Activated CD8-positive, alpha-beta T cell treated with anti-CD3 and anti-CD28 coated beads, Interleukin-2, amount 10 ng/mL, durations not matched to agents 7 days and 5 days (primary cell): Measurements from ENCODE around the gene AXIN1. TPM values are rescaled to one million over a fixed set of nuclear protein-coding genes. Genes with fewer than 3 reads are reported as not detected.

Source experiments
- ATAC-seq: fragments of 150-1000 bp; cut with Tn5 transposase; one replicate; pipeline ENCODE4 v1.10.0; 2021; ENCODE audit warnings: moderate library complexity
- CTCF ChIA-PET: fragments of 350-600 bp; sonication (Branson Sonifier 250); formaldehyde crosslinking; loops from one replicate; lab custom pipeline; 2021; ENCODE audit warnings: antibody characterized with exemption; lab: Charles Lee
- POLR2A ChIA-PET: fragments of 350-600 bp; sonication (Branson Sonifier 250); formaldehyde crosslinking; loops from one replicate; lab custom pipeline; 2021; ENCODE audit warnings: antibody characterized with exemption; lab: Charles Lee
- DNase-seq: peaks from one replicate; pipeline ENCODE4 v3.0.0-alpha.2; 2020
- H3K27ac Mint-ChIP-seq: one replicate; pipeline ENCODE4 v1.8.0; 2021; ENCODE audit warnings: mild to moderate bottlenecking, mixed read lengths
- H3K27me3 Mint-ChIP-seq: one replicate; pipeline ENCODE4 v1.8.0; 2021; ENCODE audit warnings: low read depth, mixed read lengths
- H3K36me3 Mint-ChIP-seq: one replicate; pipeline ENCODE4 v1.8.0; 2021; ENCODE audit warnings: low read depth, mixed read lengths
- H3K4me1 Mint-ChIP-seq: one replicate; pipeline ENCODE4 v1.8.0; 2021; ENCODE audit warnings: low read depth, mixed read lengths
- H3K4me3 Mint-ChIP-seq: one replicate; pipeline ENCODE4 v1.8.0; 2021; ENCODE audit warnings: mild to moderate bottlenecking, mixed read lengths
- H3K9me3 Mint-ChIP-seq: one replicate; pipeline ENCODE4 v1.8.0; 2022; ENCODE audit warnings: mixed read lengths; ENCODE audit not compliant: insufficient read depth
- total RNA-seq, 2 experiments: library from RNA; stranded (reverse); gene quantifications; one replicate each; pipeline ENCODE4 v1.2.3, GENCODE V29; 2021

AXIN1 gene
- total RNA-seq, 2 experiments from 2014 or later = 25.1 to 26.1 TPM

DNA sequence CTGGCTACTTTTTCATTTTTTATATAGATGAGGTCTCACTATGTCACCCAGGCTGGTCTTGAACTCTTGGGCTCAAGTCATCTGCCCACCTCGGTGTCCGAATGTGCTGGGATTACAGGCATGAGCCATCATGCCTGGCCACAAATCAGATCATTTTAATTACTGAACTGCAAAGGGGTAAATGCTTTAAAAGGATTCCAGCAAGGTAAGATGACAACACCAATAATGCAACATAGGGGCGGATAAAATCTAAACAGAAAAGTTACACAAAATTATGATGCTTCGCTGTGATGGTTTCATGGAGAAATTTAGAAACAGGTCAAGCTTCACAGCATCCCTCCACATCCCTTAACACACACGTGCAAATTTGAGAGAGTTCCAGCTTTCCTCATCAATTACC lies 32.3 kb downstream of the AXIN1 start:
- DNase-seq (no peak), ATAC-seq (no peak)
- Mint-ChIP-seq H3K4me1 (peaks cover 36% of the 10 kb centered on the region), H3K36me3 (peaks cover 8% of the 10 kb centered on the region), H3K9me3 (no peaks in the 10 kb centered on the region), H3K4me3 (no peak overlapping the region), H3K27me3 (no peaks in the 10 kb centered on the region), H3K27ac (no peak overlapping the region)
- ChIA-PET POLR2A (no interaction called here), CTCF (no interaction called here)

DNA sequence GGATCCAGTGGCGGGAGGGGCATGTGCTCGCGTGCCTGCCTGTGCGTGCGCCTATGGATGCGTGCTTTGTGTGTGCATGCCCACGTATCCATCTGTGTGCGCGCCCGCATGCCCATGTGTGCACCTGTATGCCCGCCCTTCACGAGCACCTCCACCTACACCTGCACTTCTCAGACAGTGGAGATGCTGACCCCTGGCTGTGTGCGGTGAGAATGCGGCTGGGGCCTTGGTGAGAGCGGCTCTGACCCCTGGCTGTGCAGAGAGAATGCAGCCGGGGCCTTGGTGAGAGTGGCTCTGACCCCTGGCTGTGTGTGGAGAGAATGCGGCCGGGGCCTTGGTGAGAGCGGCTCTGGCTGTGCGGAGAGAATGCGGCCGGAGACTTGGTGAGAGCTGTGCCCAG lies 33.9 kb downstream of the AXIN1 start:
- Mint-ChIP-seq H3K27ac (no peak overlapping the region), H3K4me3 (no peak overlapping the region), H3K27me3 (no peaks in the 10 kb centered on the region), H3K4me1 (peaks cover 23% of the 10 kb centered on the region), H3K36me3 (peaks cover 7% of the 10 kb centered on the region), H3K9me3 (no peaks in the 10 kb centered on the region)
- ATAC-seq = no peak
- ChIA-PET CTCF (interaction anchor here (1.5 kb wide), 1 partner anchor 9 kb away, joined by 5 read pairs; no protein-coding TSS in a partner anchor), POLR2A (interaction anchor here (0.7 kb wide), 1 partner anchor 653 kb away, joined by 4 read pairs; no protein-coding TSS in a partner anchor)
- DNase-seq = no peak

DNA sequence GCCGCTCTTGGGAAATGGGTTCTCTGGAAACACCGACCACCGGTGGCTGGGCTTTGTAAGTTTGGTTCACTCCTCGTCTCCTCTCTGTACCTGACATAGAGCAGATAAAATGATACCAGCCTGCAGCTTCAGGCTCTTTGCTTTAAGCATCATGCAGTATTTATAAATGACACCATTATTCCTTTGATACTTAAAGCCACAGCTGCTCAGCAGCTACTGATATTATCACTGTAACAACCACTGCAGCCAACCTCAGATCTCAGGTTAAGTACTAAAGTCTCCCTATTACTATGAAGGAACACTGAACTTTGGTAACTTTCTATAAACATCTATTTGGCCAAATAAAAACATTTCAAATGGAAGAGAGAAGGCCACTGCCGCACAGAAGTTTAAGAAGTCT lies 34.9 kb downstream of the AXIN1 start:
- ChIA-PET CTCF (no interaction called here), POLR2A (no interaction called here)
- no peaks in the 10 kb centered on the region for H3K27me3 Mint-ChIP-seq
- H3K36me3 Mint-ChIP-seq = peaks cover 7% of the 10 kb centered on the region
- DNase-seq (no peak), ATAC-seq (no peak)
- no peaks in the 10 kb centered on the region for H3K9me3 Mint-ChIP-seq
- peaks cover 21% of the 10 kb centered on the region for H3K4me1 Mint-ChIP-seq
- no peak overlapping the region for H3K4me3 Mint-ChIP-seq
- no peak overlapping the region for H3K27ac Mint-ChIP-seq

DNA sequence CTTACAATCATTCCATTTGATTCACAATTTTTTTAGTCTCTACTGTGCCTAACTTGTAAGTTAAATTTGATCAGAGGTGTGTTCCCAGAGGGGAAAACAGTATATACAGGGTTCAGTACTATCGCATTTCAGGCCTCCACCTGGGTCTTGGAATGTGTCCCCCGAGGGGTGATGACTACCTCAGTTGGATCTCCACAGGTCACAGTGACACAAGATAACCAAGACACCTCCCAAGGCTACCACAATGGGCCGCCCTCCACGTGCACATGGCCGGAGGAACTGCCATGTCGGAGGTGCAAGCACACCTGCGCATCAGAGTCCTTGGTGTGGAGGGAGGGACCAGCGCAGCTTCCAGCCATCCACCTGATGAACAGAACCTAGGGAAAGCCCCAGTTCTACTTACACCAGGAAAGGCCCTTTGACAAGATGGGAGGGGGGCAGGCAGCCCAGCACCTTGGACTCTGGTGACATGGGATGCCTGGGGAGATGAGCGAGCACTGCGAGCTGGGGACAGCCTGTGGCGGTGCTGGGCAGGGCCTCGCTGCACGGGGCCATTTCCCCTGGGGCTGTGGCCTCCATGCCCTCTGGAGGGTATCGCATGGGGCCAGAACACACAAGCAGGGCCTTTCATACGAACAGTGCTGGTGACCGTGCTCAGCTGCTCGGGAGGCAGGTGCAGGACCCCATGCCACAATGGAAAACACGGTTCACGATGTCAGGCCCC lies 35.6 kb downstream of the AXIN1 start:
- Mint-ChIP-seq H3K36me3 (peaks cover 7% of the 10 kb centered on the region), H3K4me3 (no peak overlapping the region), H3K9me3 (no peaks in the 10 kb centered on the region), H3K27me3 (no peaks in the 10 kb centered on the region), H3K27ac (no peak overlapping the region), H3K4me1 (peaks cover 21% of the 10 kb centered on the region)
- CTCF ChIA-PET = no interaction called here
- POLR2A ChIA-PET = no interaction called here
- DNase-seq (no peak), ATAC-seq (no peak)

DNA sequence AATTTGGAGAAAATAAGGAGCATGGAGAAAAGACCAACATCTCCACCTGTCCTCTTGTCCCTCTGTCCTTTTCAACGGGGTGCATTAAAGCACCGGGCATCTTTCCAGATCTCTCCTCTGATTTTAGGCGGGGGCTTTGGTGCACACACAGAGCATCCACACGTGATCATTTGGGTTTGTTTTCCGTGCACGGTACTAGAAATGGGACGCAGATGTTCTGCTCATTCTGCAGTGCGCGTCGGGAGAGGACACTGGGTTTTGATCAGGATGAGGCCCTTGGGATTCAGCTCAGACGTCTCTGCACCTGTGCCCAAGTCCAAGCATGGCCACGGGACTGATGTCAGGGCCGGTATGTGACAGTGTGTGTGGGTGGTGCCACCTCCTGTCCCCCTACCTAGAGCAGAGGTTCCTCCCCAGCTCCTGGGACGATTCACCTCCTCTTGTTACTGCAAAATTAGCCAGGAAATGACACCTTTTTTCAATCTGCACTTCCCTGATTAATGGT lies 37.7 kb downstream of the AXIN1 start:
- ATAC-seq = no peak
- DNase-seq = no peak
- Mint-ChIP-seq H3K4me1 (peaks cover 18% of the 10 kb centered on the region), H3K4me3 (no peak overlapping the region), H3K36me3 (peaks cover 6% of the 10 kb centered on the region), H3K27ac (no peak overlapping the region), H3K27me3 (no peaks in the 10 kb centered on the region), H3K9me3 (no peaks in the 10 kb centered on the region)
- CTCF ChIA-PET = no interaction called here
- POLR2A ChIA-PET = no interaction called here

DNA sequence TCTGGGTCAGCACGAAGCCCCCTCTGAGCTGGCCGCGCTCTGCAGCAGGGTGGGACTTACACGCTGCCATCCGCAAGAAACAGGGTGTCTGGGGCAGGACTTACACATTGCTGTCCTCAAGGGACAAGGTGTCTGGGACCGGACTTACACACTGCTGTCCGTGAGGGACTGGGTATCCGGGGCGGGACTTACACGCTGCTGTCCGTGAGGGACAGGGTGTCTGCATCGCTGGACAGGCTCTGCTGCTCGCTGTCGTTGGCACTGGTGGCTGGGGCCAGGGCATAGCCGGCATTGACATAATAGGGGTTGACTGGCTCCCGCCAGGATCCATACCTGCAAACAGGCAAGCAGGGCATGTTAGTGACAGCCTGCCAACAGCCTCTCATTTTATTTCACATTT lies 38.2 kb downstream of the AXIN1 start:
- POLR2A ChIA-PET = no interaction called here
- ATAC-seq = no peak

DNA sequence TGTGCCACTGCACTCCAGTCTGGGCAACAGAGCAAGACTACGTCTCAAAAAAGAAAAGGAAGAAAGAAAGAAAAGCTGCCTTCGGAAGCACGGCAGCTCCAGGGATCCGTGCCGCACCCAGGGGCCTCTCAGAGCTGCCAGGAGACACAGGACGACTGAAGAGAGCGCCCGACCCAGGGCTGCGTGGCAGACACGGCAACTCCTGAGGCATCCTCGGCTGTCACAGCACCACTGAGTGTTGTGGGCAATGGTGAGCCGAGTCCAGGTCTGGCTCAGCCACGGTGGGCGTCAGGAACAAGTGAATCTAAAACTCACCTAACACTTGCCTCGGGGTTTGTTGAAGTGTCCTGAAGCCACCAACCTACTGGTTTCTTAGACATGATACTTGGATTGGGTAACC lies 40.8 kb downstream of the AXIN1 start:
- H3K9me3 Mint-ChIP-seq = no peaks in the 10 kb centered on the region
- ChIA-PET POLR2A (no interaction called here), CTCF (no interaction called here)
- H3K36me3 Mint-ChIP-seq = peaks cover 11% of the 10 kb centered on the region
- no peak for DNase-seq
- ATAC-seq = no peak
- H3K27me3 Mint-ChIP-seq = no peaks in the 10 kb centered on the region
- H3K4me1 Mint-ChIP-seq = peaks cover 19% of the 10 kb centered on the region
- no peak overlapping the region for H3K4me3 Mint-ChIP-seq
- no peak overlapping the region for H3K27ac Mint-ChIP-seq

More for the DNA sequence above, 38.2 kb downstream of the AXIN1 start:
- DNase-seq = no peak
- Mint-ChIP-seq H3K4me1 (peaks cover 19% of the 10 kb centered on the region), H3K36me3 (peaks cover 4% of the 10 kb centered on the region), H3K4me3 (no peak overlapping the region), H3K27me3 (no peaks in the 10 kb centered on the region), H3K9me3 (no peaks in the 10 kb centered on the region), H3K27ac (no peak overlapping the region)
- CTCF ChIA-PET = no interaction called here

DNA sequence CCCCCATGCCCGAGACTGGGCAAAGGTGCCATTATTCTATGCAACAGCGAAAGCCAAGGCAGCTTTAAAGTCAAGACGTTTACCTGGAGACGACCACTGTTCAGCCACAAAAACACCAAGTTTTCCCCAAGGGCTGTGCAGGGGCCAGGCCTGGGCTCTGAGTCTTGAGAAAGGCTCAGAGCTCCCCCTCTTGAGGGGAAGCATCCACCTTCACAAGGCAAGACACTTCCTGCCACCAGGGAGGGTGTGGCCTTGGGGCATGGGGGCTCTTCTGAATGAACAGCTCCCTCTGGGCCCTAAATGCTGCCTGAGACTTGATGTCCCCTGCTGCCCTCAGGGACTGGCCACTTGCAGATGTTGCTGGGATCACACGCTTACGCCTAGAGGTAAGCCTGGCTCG lies 43.0 kb downstream of the AXIN1 start:
- Mint-ChIP-seq H3K4me3 (no peak overlapping the region), H3K36me3 (peaks cover 11% of the 10 kb centered on the region), H3K9me3 (no peaks in the 10 kb centered on the region), H3K27ac (peak overlapping the region; percentile 45), H3K27me3 (no peaks in the 10 kb centered on the region), H3K4me1 (peaks cover 18% of the 10 kb centered on the region)
- CTCF ChIA-PET = interaction anchor here (1.1 to 1.4 kb wide), 6 partner anchors 10 to 203 kb away, joined by 3 to 5 read pairs (median 4); partner anchors contain the start of gene FAM234A
- ATAC-seq = peak; percentile 87
- POLR2A ChIA-PET = interaction anchor here (0.6 to 1.0 kb wide), 3 partner anchors 10 to 113 kb away, joined by 3 to 4 read pairs (median 3); partner anchors contain the start of gene FAM234A
- peak; percentile 59 for DNase-seq

DNA sequence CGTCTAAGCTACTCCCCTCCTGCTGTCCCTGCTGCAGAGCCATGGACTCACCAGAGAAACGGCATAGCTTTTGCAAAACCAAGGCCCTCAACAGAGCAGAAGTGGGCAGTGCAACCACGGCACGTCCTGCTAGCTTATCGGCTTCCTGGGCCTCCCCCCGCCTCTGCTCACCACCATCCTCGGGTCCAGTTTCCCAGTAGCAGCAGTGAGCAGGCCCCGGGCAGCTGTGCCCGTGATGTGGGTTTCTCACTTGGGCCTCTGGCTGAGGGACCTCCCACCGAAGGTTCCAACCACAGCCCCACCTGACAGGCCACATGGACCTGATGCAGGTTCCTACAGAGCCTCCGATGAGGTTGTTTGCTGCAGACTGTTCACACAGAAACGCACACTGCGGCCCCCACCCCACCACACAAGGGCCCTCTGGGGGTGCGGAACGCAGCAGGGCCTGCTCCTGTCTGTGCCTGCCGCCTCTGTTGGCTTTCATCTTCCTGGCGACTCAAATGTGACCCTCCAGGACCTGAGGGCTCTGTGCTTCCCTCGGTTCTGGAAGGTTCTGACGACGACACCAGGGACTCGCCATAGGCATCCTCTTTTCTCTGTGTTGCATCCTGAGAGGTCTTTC lies 44.7 kb downstream of the AXIN1 start:
- CTCF ChIA-PET = no interaction called here
- POLR2A ChIA-PET = no interaction called here
- DNase-seq = no peak
- H3K27ac Mint-ChIP-seq = no peak overlapping the region
- no peaks in the 10 kb centered on the region for H3K27me3 Mint-ChIP-seq
- no peaks in the 10 kb centered on the region for H3K9me3 Mint-ChIP-seq
- H3K4me3 Mint-ChIP-seq = no peak overlapping the region
- peaks cover 18% of the 10 kb centered on the region for H3K4me1 Mint-ChIP-seq
- ATAC-seq = no peak
- H3K36me3 Mint-ChIP-seq = peaks cover 12% of the 10 kb centered on the region

DNA sequence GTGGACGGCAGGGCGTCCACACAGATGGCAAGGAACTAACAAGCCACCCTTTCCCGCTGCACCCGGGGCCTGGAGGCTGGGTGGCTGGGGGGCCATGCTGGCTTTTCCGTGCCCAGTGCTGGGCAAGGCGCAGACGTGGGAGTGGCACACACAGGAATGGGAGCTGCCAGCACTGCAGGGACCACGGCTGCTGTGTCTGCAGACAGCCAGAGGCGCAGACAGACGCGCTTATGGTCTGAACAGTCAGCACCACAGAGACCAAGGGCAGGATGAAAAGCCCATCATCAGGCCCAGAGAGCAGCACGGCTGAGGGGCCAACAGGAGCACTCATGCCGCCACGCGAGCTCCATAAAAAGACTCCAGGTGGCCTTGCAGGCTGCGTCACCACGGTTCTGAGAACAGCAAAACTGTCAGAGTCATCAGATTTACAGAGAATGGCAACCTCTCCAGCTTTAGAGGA lies 45.6 kb downstream of the AXIN1 start:
- POLR2A ChIA-PET = no interaction called here
- no peak for DNase-seq
- peaks cover 12% of the 10 kb centered on the region for H3K36me3 Mint-ChIP-seq
- H3K27ac Mint-ChIP-seq = no peak overlapping the region
- peaks cover 18% of the 10 kb centered on the region for H3K4me1 Mint-ChIP-seq
- H3K4me3 Mint-ChIP-seq = no peak overlapping the region
- no peaks in the 10 kb centered on the region for H3K9me3 Mint-ChIP-seq
- no peaks in the 10 kb centered on the region for H3K27me3 Mint-ChIP-seq
- no peak for ATAC-seq
- CTCF ChIA-PET = no interaction called here

DNA sequence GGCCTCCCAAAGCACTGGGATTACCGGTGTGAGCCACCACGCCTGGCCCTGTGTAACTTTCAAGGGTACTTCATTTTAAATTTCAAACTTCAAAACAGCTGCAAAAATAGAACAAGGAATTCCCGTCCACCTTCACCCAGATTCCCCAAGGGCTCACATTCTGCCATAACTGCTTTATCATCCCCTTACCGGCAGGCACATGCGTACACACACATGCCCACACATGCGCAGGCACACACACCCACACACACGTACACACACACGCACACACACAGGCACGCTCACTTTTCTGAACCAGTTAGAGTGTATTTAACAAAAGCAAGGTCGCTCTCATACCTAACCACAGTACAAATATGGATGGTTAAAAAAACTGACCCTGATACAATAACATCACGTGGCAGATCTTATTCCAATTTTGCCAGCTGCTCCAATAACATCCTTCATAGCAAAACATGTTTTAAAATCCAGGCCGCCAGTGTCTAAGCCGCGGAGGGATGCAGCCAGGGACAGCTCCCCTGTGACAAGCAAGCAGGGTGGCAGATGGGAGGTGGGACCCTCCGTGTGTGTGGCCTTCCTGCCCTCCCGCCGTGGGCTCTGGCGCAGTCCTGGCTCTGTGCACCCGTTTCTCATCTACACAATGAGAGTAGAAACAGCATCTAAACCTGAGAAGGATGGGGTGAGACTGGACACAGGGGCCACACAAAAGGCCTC lies 46.5 kb downstream of the AXIN1 start:
- peaks cover 12% of the 10 kb centered on the region for H3K36me3 Mint-ChIP-seq
- DNase-seq (no peak), ATAC-seq (no peak)
- no peaks in the 10 kb centered on the region for H3K9me3 Mint-ChIP-seq
- H3K4me1 Mint-ChIP-seq = peaks cover 18% of the 10 kb centered on the region
- POLR2A ChIA-PET = no interaction called here
- H3K27me3 Mint-ChIP-seq = no peaks in the 10 kb centered on the region
- H3K27ac Mint-ChIP-seq = no peak overlapping the region
- CTCF ChIA-PET = no interaction called here
- H3K4me3 Mint-ChIP-seq = no peak overlapping the region
